Kidney (tissue), 14 donors: ENCODE results near the gene TSR1. TPM values are rescaled to one million over a fixed set of nuclear protein-coding genes. Genes with fewer than 3 reads are reported as not detected.
A peak's percentile ranks its signal among the peaks of the same experiment; 100 is the strongest.

ENCODE experiments used
- DNase-seq, 5 donors: peaks; one replicate each; pipeline ENCODE4 v3.0.0-alpha.2; 2013 to 2020
- FAIRE-seq: peaks from 2 replicates; lab custom pipeline; 2012; peaks lifted over from hg19 to GRCh38; lab: Jason Lieb, UNC
- H3K27ac ChIP-seq, 2 donors: one replicate each; pipeline ENCODE4 v1.7.0; 2013; ENCODE audit warnings: low read depth in 2 of 2, low read length in 2 of 2, inconsistent platforms in 1 of 2
- H3K27me3 ChIP-seq: one replicate; pipeline ENCODE4 v1.7.1; 2013; ENCODE audit warnings: low read length, inconsistent platforms; ENCODE audit not compliant: control insufficient read depth, insufficient read depth
- H3K36me3 ChIP-seq, 3 donors: one replicate each; pipeline versions ENCODE4 v1.7.0 to v1.7.1; 2013; ENCODE audit warnings: low read length in 3 of 3, control low read depth in 1 of 3, inconsistent platforms in 1 of 3; ENCODE audit not compliant: insufficient read depth in 3 of 3, control insufficient read depth in 2 of 3
- H3K4me1 ChIP-seq, 3 donors: one replicate each; pipeline versions ENCODE4 v1.7.0 to v1.7.1; 2013; ENCODE audit warnings: low read length in 3 of 3, inconsistent platforms in 1 of 3, low read depth in 1 of 3; ENCODE audit not compliant: control insufficient read depth in 2 of 3, insufficient read depth in 2 of 3
- H3K4me3 ChIP-seq, 3 donors: one replicate each; pipeline versions ENCODE4 v1.7.0 to v1.8.1; 2013; ENCODE audit warnings: low read length in 3 of 3, control low read depth in 1 of 3, inconsistent platforms in 1 of 3
- H3K9ac ChIP-seq, 3 donors: one replicate each; pipeline versions ENCODE4 v1.7.0 to v1.7.1; 2013; ENCODE audit warnings: low read length in 3 of 3, control low read depth in 1 of 3, inconsistent platforms in 1 of 3
- H3K9me3 ChIP-seq, 3 donors: one replicate each; pipeline versions ENCODE4 v1.7.0 to v1.7.1; 2013; ENCODE audit warnings: low read length in 3 of 3, control low read depth in 1 of 3, inconsistent platforms in 1 of 3; ENCODE audit not compliant: control insufficient read depth in 2 of 3, insufficient read depth in 1 of 3
- CTCF ChIP-seq: IDR thresholded peaks from 3 replicates; pipeline ENCODE4 v1.5.1; 2012; ENCODE audit warnings: mild to moderate bottlenecking, moderate library complexity, borderline replicate concordance; ENCODE audit not compliant: insufficient read depth; ENCODE audit errors: extremely low read depth
- intact Hi-C: fragments of 100-400 bp; cut with DNase I; formaldehyde crosslinking; loops from one replicate; pipeline ENCODE4 v1.11.1; 2022
- polyA plus RNA-seq: library from polyadenylated mRNA; stranded (reverse); fragments of 350-450 nt; fragmentation: Illumina TruSeq; extraction: RNeasy Lipid Tissue Mini Kit (QIAGEN cat#74804); gene quantifications from one replicate; pipeline ENCODE4 v1.2.3, GENCODE V29; 2014; ENCODE audit warnings: low read depth, low replicate concordance; ENCODE audit not compliant: insufficient read depth
- total RNA-seq: library from RNA; stranded (reverse); fragmentation: NEBNext Ultra II Directional; extraction: Animal tissue kit (Norgen Biotek cat#: 25700); gene quantifications from one replicate; pipeline ENCODE4 v1.2.1, GENCODE V29; 2021
- donor health status: control.
- donor health status: control.
- donor health status: control.
- donor health status: control.
- donor health status: control.
- donor health status: DM: yes; HTN: yes; CAD: no.
- donor health status: Normal renal cell carcinoma (clear cell type).

The TSR1 gene
- total and polyA plus RNA-seq, 2 donors from 2014 or later: 9.1 to 24.4 TPM

GRCh38 chr17:2337544-2338314 is 1.5 kb upstream of the TSR1 start:
- Histone ChIP-seq H3K27ac (peak overlapping the region; percentile 42 to 74), H3K9ac (peak overlapping the region in 2 of 3 donors; percentile 55 to 72), H3K4me1 (peaks cover 0 to 9% (median 6%) of the 10 kb centered on the region in 3 donors), H3K9me3 (no peaks in the 10 kb centered on the region), H3K27me3 (no peaks in the 10 kb centered on the region), H3K4me3 (peak overlapping the region; percentile 45 to 71 (median 59)), H3K36me3 (peaks cover 17 to 22% (median 19%) of the 10 kb centered on the region in 3 donors)
- intact Hi-C loops: no loop called here
- DNase-seq: peak; percentile 65 to 85 (median 82)
- no peak for FAIRE-seq
- no peak for TF ChIP-seq CTCF

GRCh38 chr17:2336852-2337543 is 741 bp upstream of the TSR1 start, which contains the start of gene SGSM2:
SGSM2 (plus strand) TSS chr17:2337501; CDS start chr17:2337689, 188 bp downstream.
- peak; percentile 82 to 88 (median 87) for DNase-seq
- Histone ChIP-seq H3K27me3 (no peaks in the 10 kb centered on the region), H3K9me3 (no peaks in the 10 kb centered on the region), H3K27ac (peak within 1 kb of the TSS; percentile 91 to 93), H3K4me3 (peak within 1 kb of the TSS; percentile 90 to 99 (median 94)), H3K9ac (peak within 1 kb of the TSS; percentile 40 to 83 (median 55)), H3K4me1 (peaks cover 0 to 9% (median 6%) of the 10 kb centered on the region in 3 donors), H3K36me3 (peaks cover 17 to 22% (median 19%) of the 10 kb centered on the region in 3 donors)
- no peak for TF ChIP-seq CTCF
- no peak for FAIRE-seq
- intact Hi-C loops: no loop called here

DNA sequence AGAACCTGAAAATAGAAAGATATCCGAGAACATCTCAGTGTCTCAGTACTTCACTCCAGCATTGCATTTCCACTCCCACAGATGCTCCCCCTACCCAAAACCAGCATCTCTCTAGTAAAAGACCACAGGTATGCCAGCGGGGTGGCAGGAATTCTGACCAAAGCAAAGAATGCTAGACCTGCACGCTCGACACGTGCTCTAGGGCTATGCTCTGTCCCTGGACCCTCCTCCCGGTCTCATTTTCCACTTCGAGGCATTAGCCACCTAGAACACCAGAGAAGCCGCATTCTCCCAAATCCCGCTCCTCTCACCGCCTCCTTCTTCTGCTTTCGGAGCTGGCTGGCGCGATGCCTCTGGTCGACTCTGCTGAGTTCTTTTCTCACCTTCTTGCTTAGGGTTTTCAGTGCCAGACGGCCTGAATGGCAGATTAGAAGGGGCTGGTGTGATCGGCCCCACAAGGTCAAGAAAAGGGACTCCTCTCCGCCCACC is 487 bp downstream of the TSR1 start:
- H3K9me3 ChIP-seq: no peaks in the 10 kb centered on the region
- no peak overlapping the region for H3K27ac ChIP-seq
- H3K4me1 ChIP-seq: peaks cover 0 to 9% (median 6%) of the 10 kb centered on the region in 3 donors
- intact Hi-C loops: no loop called here
- DNase-seq: peak in 1 of 5 donors; percentile 15
- H3K4me3 ChIP-seq: peak overlapping the region; percentile 90 to 99 (median 94)
- H3K36me3 ChIP-seq: peaks cover 24 to 33% (median 29%) of the 10 kb centered on the region in 3 donors
- TF ChIP-seq CTCF: no peak
- FAIRE-seq: no peak
- peak overlapping the region; percentile 38 to 83 (median 81) for H3K9ac ChIP-seq
- H3K27me3 ChIP-seq: no peaks in the 10 kb centered on the region
